ENCODE results near the gene UPK3BL2.
"Not testable (repeated sequence)": the region's sequence is repeated elsewhere in the genome, so short reads cannot be mapped to it uniquely, and the experiment has no call there.

Gene UPK3BL2, protein sequence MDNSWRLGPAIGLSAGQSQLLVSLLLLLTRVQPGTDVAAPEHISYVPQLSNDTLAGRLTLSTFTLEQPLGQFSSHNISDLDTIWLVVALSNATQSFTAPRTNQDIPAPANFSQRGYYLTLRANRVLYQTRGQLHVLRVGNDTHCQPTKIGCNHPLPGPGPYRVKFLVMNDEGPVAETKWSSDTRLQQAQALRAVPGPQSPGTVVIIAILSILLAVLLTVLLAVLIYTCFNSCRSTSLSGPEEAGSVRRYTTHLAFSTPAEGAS

DNA sequence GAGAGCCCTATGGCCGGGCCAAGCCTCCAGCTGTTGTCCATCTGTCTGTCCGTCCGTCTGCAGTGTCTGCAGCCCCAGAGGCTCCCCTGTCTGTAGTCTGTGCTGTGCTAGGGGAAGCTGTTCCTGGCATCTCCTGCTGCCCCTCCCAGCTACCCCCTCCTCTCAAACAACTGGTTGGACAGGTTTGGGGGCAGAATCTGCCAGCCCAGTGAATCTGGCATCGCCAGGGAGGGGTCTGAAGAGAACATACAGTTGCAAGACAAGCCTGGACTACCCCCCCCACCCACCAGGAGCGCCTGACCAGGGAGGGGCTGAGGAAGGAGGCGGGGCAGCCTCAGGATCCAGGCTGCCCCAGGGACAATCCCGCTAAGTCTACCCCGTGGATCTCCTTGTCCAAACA lies at the start of gene UPK3BL2:
UPK3BL2 (minus strand) TSS at position 101 of the 400 bp plus-strand sequence; CDS start at position 41, 60 bp downstream.
- DNase-seq: not testable (repeated sequence)

DNA sequence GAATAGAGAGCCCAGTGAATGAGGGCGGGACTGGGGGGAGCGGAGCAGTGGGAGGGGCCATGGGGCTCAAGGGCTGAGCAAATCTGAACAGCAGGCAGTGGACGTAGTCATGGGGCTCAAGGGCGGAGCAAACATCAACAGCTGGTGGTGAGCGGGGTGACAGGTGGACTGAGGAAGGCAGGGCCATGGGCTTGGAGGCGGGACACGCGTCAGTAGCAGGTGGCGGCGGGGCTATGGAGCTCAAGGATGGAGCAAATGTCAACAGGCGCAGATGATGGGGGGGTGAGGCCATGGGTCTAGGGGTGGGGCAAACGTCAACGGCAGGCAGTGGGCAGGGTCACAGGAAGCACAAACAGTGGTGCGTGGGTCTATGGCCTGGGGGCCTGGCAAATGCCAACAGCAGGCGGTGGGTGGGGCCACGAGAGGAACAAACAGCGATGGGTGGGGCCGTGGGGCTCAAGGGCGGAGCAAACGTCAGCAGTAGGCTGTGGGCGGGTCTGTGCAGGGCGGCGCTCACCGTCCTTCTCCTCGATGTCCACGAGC lies 49.1 kb upstream of the UPK3BL2 start:
- not testable (repeated sequence) for DNase-seq

DNA sequence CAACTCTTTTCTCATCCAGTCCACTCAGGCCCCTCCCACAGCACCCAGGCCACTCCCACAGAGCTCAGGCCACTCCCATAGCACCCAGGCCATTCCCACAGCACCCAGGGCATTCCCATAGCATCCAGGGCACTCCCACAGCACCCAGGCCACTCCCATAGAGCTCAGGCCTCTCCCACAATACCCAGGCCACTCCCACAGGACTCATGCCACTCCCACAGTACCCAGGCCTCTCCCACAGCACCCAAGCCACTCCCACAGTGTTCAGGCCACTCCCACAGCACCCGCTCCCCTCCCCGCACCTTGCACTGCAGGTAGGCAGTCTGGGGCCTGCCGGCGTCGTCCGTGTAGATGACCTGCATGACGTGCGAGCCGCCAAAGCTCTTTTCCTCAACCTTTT lies 46.4 kb upstream of the UPK3BL2 start:
- DNase-seq: not testable (repeated sequence)

DNA sequence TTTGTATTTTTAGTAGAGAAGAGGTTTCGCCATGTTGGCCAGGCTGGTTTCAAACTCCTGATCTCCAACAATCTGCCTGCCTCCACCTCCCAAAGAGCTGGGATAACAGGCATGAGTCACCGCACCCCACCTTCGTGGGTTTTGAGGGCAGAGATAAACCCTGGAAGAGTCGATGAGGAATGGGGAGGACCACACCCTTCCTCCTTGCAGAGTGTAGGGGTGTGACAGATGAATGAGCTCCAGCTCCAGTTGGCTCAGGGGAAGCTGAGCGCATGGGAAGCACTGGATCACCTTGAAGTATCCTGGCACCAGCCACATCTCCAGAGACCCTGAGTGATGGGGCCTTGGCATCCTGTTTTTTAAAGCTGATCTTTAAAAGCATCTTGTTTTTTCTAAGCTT lies 40.0 kb upstream of the UPK3BL2 start:
- not testable (repeated sequence) for DNase-seq

DNA sequence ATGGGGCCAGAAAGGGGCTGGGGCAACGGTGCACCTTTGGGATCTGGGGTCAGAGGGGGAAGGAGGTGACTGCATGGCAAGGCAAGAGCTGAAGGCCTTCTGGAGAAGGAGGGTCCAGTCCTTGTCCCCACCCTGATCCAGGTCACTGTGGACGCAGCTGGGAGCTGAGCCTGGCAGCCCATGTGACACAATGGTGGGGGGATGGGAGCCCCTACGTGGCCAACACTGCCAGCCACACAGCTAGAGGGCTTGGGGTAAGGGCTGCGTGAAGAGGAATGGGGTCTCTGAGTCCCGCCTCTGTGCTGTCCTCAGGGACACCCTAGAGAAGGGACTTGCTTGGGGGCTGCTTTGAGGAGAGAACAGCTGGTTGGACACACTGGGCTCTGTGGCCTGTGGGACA lies 38.2 kb upstream of the UPK3BL2 start:
- DNase-seq: not testable (repeated sequence)

DNA sequence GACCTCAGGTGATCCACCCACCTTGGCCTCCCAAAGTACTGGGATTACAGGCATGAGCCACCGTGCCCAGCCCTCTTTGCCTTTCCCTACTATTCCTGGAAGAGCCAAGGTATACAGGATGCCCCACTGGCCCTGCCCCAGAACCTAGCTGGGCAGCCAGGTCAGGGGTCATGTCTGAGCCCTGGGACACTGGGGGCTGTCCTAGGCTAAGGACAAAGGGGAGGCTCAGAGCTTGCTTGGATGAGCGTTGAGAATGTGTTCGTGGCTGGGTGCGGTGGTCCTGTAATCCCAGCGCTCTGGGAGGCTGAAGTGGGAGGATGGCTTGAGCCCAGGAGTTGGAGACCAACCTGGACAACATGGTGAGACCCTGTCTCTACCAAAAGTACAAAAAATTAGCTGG lies 35.0 kb upstream of the UPK3BL2 start:
- not testable (repeated sequence) for DNase-seq

DNA sequence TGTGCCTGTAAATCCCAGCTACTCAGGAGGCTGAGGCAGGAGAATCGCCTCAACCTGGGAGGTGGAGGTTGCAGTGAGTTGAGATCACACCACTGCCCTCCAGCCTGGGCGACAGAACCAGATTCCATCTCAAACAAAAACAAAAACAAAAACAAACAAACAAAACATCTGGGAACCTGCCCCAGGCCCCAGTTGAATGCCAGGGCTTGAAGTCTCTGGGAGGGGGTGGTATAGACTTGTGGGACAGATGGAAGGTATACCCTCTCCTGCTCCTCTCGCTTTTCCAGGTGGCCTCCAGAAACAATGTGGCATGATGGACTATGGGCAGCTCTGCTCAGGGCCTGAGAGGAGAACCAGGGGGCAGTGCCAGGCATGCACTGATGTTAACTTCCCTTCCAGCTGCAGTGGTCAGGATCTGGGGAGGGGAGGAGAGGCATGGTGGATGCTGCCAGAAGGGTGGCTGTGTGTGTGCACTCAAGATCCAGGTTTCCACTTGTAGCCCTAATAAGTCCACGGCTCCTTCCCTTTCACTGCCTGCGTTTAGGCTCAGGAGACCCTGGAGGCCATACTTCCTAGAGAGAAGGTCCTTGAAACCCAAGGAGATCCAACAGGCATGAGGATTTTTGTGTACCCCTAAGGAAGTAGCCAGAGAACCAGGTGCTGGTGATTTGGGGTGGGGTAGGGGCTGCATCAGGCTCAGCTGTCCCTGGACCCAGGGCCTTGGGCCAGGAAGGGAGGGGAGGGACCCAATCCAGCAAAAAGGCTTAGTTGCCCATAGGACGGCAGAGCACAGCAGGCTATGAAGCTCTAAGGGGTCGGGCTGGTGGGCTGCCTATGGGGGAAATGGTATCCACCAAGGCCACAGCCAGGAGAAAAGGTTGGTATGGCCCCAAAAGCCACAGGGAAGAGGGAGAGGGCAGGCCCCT lies 34.1 kb upstream of the UPK3BL2 start:
- not testable (repeated sequence) for DNase-seq

DNA sequence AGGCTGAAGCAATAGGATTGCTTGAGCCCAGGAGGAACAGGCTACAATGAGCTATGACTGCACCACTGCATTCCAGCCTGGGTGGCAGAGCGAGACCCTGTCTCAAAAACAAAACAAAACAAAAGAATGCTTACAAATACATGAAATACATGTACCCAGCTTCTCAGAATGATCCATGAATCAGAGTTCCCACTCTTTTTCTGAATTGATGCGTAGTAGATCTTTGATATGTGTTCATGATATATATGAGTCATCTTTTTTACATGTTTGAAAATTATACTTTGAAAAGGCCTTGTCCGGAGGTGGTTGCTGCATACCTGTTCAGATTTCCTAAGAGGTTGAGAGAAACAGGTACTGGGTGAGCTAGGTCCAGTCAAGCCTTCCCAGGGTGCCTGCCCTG lies 32.9 kb upstream of the UPK3BL2 start:
- DNase-seq: not testable (repeated sequence)

DNA sequence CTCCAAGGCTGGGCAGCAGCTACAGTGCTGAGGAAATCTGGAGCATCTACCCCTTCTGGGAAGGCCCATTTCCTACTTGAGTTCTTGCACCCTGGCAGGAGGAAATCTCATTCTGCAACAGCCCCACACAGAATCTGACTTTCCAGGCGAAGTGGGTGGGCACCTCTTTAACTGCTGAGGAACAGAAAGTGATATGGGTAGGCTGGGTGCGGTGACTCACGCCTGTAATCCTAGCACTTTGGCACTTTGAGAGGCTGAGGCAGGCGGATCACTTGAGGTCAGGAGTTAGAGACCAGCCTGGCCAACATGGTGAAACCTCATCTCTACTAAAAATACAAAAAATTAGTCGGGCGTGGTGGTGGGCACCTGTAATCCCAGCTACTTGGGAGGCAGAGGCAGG lies 31.1 kb upstream of the UPK3BL2 start:
- DNase-seq: not testable (repeated sequence)

DNA sequence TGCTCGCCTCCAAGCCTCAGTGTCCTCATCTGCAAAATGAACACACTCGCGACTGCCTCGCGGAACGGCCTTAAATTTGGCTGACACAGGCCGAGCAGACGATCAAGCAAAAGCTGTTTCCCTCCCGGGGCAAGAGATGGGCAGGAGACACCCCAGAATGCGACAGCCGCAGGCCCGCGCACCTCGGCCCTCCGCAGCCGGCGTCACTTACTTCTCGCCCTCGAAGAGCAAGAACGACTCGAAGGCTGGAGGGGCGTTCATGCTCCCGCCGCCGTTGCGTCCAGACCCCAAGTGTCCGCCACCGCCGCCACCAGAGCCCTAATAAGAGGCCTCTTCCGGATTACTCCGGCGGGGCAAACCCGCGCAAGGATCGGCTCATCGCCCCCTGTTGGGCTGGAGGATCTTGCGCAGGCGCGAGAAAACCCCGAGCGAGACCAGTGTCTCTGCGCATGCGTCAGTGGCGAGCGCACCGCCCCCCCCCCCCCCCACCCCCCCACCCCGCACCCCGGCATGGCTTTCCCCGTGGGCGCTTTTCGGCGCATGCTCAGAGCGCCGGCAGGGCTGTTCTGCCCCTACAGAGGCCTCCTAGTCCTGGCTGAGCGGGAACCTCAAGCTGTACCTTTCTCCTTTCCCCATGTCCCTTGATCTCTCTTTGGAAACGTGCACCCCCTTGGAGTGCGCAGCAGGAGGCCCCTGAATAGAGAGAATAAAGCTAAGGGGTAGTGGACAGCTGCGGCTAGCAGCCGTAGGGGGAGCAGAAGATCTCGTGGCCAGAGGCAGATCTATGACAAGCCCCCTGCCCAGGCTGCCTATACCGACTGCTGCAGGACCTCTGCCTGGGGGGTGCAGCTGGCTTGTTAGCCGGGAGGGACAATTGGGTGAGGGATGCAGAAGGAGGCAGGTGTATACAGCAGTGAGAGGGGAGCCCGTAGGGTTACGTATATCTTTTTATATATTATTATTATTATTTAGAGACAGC lies 29.1 kb upstream of the UPK3BL2 start, which contains the start of gene POLR2J3:
POLR2J3 (minus strand) TSS at position 323 of the 979 bp plus-strand sequence; CDS start at position 261, 62 bp downstream.
- DNase-seq: not testable (repeated sequence)

DNA sequence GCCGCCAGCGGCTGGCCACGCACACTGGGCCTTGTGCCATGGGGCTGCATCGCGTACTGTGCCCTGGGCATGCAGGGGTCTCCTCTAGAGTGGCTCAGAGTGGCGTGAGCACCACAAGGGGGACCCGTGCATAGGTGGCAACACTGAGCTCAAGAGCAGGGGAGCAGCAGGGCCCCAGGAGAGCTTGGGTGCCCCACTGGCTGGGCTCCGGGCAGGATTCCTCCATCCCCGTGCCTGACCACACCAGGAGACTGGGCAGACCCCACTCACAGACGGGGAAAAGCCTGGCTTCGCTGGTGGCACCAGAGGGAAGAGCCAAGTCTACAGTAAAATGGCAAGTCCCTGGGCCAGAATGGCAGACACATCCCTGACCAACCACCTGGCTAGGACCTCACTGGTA lies 25.1 kb upstream of the UPK3BL2 start:
- not testable (repeated sequence) for DNase-seq

DNA sequence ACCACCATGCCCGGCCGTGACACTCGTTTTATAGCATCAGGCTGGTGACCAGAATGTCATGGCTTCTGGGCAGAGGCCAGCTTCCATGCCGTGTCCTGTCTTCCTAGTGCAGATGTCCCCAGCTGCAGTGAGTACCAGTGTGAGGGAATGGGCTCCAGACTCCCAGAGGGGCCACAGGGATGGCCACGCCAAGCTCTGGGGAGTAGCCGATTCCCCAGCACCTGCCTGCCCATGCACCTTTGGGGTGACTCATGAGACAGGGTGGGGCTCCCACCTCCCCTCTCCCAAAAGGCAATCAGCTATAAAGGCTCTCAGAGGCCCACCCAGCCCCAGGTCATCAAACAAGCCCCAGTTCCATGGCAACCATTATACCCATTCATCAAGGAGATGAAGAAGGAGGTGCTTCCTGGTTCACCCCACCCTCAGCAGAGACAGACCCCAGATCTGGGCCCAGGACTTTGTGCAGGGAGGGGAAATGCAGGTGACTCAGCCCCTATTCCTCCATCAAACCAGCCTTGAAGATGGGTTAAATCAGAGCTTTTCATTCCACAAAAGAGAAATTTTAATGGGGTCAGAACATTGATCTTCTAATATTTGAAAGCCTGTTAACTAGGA lies 7.4 kb upstream of the UPK3BL2 start, which contains the start of gene SPDYE2:
SPDYE2 (plus strand) TSS at position 419 of the 615 bp plus-strand sequence. CDS start 2,030 bp downstream, outside the sequence.
- DNase-seq: not testable (repeated sequence)

DNA sequence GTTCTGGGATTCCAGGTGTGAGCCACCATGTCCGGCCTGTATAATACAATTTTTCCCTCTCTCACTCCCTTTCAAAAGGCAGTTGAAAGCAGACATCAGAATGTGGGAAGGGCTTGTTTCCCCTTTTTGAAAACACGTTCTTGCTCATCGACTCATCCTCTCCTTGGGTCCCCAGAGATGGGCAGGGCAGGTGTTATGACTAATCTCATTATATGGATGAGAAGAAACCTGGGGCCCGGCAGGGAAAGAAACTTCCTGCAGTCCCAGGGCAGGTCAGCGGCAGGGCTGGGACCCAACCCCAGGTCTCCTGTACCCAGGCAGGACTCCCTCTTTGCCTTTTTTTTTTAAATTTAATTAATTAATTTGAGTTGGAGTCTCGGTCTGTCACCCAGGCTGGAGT lies 2.9 kb upstream of the UPK3BL2 start:
- DNase-seq: not testable (repeated sequence)

DNA sequence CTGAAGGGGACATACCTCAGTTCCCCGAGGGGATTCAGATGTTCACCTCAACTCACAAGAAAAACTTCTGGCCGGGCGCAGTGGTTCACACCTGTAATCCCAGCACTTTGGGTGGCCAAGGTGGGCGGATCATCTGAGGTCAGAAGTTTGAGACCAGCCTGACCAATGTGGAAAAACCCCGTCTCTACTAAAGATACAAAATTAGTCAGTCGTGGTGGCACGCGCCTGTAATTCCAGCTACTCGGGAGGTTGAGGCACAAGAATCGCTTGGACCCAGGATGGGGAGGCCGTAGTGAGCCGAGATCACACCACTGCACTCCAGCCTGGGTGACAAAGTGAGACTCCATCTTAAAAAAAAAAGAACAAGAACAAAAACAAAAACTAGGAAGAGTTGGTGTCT lies 1.8 kb upstream of the UPK3BL2 start:
- not testable (repeated sequence) for DNase-seq

DNA sequence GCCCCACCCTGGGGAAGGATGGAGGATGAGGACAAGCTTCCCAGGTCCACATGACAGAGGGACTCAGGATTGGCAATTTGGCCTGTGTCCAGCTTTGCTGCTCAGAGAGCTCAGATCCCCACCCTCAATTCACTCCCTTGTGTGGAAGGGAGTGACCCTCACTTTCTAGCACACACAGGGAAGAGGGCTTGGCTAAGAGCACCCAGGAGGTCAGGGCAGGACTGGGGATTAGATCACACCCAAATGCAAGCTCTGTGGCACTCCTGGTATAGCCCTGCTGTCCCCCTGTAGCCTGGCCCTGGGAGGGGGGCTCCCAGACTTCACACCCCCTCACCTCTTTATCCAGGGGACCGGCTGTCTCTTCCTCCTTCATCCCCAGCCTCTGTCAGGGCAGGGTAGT lies 876 bp upstream of the UPK3BL2 start:
- not testable (repeated sequence) for DNase-seq

DNA sequence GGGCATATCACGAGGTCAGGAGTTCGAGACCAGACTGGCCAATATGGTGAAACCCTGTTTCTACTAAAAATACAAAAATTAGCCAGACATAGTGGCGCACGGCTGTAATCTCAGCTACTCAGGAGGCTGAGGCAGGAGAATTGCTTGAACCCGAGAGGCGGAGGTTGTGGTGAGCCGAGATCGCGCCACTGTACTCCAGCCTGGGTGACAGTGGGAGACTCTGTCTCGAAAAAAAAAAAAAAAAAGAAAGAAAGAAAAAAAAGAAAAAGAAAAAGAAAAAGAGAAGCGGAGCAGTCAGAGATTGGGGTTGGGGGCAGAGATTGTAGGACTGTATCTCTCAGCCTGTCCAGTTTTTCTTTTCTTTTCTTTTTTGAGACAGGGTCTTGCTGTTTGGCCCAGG lies 725 bp downstream of the UPK3BL2 start:
- DNase-seq: not testable (repeated sequence)

DNA sequence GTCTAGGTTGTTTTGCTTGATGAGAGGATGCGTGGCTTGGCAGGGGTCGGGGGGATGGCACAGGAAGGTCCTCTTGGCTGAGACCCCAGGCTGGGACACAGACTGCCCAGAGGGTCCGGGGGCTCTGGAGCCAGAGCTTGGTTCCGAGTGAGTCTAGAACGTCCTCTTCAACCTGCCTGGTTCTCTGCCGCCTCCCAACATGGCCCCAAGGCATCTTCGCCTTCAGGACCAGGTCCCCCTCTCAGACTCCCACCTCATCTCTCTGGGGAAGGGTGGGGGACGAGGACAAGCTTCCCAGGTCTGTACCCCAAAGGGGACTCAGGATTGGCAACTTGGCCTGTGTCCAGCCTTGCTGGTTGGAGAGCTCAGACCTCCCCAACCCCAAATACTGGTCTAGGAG lies 1.4 kb downstream of the UPK3BL2 start:
- DNase-seq: not testable (repeated sequence)

DNA sequence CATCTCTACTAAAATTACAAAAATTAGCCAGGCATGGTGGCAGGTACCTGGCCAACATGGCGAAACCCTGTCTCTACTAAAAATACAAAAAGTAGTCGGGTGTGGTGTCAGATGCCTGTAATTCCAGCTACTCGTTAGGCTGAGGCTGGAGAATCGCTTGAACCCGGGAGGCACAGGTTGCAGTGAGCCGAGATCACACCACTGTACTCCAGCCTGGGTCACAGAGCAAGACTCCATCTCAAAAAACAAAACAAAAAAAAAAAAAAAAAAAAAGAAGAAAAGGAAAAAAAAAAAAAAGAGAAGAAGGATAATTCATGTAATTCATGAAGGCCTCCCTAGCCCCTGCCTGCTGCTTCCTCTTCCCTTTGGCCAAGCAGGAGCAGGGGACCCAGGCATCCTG lies 2.9 kb downstream of the UPK3BL2 start:
- not testable (repeated sequence) for DNase-seq

DNA sequence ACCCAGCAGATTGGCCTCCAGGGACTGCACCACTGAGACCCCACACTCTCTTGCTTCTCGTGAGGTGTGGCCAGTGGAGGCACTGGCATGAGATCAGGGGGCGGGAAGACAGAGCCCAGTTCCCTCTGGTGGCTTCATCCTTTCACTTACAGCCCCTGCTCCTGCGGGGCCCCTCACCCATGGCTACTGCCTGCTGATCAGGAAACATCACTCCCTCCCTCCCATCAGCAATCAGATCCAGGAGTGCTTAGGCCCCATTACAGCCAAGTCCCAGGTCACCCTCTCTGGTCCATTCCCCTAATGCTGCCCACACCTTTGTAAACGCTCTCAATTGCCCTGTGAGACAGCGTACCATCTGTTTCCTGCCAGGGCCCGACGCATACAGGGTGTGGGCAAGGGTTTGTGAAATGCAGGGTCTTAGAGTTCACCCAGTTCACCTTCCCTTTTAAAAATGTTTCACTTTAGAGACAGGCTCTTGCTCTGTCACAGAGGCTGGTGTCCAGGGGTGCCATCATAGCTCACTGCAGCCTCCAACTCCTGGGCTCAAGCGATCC lies 8.4 kb downstream of the UPK3BL2 start:
- DNase-seq: not testable (repeated sequence)

DNA sequence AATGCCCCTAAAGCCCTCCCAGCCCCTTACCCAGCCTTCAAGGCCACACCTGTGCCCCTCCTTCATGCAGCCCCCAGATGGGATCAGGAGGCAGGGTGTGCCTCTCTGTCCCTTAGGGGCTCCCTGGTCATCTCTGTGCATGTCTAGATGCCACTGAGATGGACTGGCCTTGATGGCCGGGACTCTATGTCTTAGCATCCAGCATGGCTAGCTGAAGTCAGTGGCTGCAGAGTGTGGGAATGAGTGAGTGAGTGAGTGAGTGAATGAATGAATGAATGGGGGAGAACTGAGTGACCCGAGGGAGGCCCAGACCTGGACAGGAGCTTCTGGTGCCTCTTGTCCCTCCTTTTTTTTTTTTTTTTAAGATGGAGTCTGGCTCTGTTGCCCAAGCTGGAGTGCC lies 11.4 kb downstream of the UPK3BL2 start:
- DNase-seq: not testable (repeated sequence)

DNA sequence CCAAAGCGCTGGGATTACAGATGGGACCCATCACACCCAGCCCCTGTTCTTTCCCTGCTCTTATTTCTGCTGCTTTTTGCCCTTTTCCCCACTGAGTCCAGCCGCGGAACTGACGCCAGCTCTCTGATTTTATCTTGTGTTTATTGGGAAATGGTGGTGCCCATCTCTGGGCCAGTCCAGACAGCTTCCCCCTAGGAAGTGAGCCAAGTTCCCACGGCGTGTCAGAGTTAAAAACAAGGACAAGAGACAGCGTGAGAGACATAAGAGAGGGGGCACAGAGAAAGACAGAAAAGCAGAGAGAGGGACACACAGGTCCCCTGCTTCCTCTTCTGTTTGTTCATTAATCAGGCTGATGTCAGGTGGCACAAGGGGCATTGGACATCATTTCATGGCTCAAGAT lies 11.9 kb downstream of the UPK3BL2 start:
- DNase-seq: not testable (repeated sequence)

Data from NCI-H2171 (cell line).